Body of pancreas (tissue), 4 donors: ENCODE data around the gene FOXO6. TPM values are rescaled to one million over a fixed set of nuclear protein-coding genes. Genes with fewer than 3 reads are reported as not detected.

ENCODE experiments used
- ATAC-seq: fragments of 150-250 bp; one replicate; pipeline ENCODE4 v1.9.1; 2016
- DNase-seq, 4 donors: peaks; one replicate each; pipeline ENCODE4 v3.0.0-alpha.2; 2019
- H3K27ac ChIP-seq, 4 donors: fragments of 200-600 bp; sonication (generic); 1 replicate in 3 of 4; 2 replicates in 1 of 4; pipeline versions ENCODE4 v1.5.1 to v1.6.1; 2016 to 2019; ENCODE audit warnings: mild to moderate bottlenecking in 1 of 4, mixed read lengths in 1 of 4, moderate library complexity in 1 of 4
- H3K27me3 ChIP-seq, 2 donors: fragments of 200-600 bp; sonication (generic); one replicate each; pipeline ENCODE4 v1.6.0; 2016; ENCODE audit warnings: mild to moderate bottlenecking in 1 of 2
- H3K36me3 ChIP-seq, 2 donors: fragments of 200-600 bp; sonication (generic); replicated peaks in 1 of 2; 2 replicates each; pipeline ENCODE4 v1.5.1; 2016; ENCODE audit warnings: low read depth in 2 of 2; ENCODE audit not compliant: insufficient read depth in 1 of 2
- H3K4me1 ChIP-seq: fragments of 200-600 bp; sonication (generic); one replicate; pipeline ENCODE4 v1.6.0; 2016
- H3K4me3 ChIP-seq, 2 donors: fragments of 200-600 bp; sonication (generic); 1 replicate in 1 of 2; 2 replicates in 1 of 2; pipeline ENCODE4 v1.5.1; 2016 to 2019
- H3K9me3 ChIP-seq, 3 donors: fragments of 200-600 bp; sonication (generic); 1 replicate in 2 of 3; 2 replicates in 1 of 3; pipeline ENCODE4 v1.5.1; 2016
- POLR2A ChIP-seq, 3 donors: fragments of 450-650 bp; IDR thresholded peaks; one replicate each; pipeline ENCODE4 v1.6.1; 2016; ENCODE audit warnings: antibody characterized with exemption in 3 of 3, mild to moderate bottlenecking in 2 of 3
- WGBS, 2 donors: methylation state at CpG; one replicate each; pipeline ENCODE4 v1.1.5; 2017; 5-methylcytosine and 5-hydroxymethylcytosine counted together
- intact Hi-C: fragments of 100-400 bp; cut with DNase I; formaldehyde crosslinking; loops from one replicate; pipeline ENCODE4 v1.15.1; 2023
- total RNA-seq, 2 donors: library from RNA; depleted of rRNA; stranded (reverse); fragments of >200 nt; gene quantifications; one replicate each; pipeline ENCODE4 v1.1.0, GENCODE V29; 2016
- TF ChIP-seq, protein P1 (sequence below), 7 experiments: fragments of 450-650 bp in 4 of 7; fragments of 200-600 bp in 3 of 7; sonication (generic) in 3 of 7; IDR thresholded peaks; one replicate each; pipeline ENCODE4 v1.5.1; 2016 to 2019; ENCODE audit warnings: antibody characterized with exemption in 7 of 7

The FOXO6 gene
- total RNA-seq, 2 donors from 2014 or later = 1.0 to 2.3 TPM

DNA sequence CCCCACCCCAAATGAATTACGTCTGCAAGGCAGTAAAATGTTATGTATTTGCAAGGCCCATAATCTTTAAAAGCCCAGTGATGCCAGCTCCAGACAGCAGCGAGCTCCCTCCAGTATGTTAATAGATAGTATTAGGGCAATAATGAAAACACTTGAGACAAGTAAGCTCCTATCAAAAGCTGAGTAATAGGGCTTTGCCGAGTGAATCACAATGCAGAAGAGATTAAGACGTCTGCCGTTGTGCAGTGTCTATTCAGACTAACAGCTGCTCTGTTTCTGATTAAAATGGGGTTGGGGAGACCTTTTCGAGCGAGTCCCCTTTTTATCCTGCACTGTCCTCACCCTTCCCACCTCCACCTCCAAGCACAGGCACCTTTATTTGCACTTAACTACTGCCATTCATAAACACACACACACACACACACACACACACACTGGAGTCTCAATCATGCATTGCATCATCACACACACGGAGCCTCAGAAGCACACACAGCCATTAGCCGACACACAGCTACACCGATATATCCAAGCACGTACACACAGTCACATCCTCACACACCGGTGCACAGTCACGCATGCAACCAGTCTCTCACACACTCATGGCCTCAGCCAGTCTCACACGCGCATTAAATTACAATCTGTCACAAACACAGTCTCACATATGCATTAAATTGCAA, 46.0 kb upstream of the FOXO6 start:
- peaks cover 18% of the 10 kb centered on the region for H3K4me1 ChIP-seq
- intact Hi-C loops = no loop called here
- no peak for DNase-seq
- TF ChIP-seq, protein P1, sequence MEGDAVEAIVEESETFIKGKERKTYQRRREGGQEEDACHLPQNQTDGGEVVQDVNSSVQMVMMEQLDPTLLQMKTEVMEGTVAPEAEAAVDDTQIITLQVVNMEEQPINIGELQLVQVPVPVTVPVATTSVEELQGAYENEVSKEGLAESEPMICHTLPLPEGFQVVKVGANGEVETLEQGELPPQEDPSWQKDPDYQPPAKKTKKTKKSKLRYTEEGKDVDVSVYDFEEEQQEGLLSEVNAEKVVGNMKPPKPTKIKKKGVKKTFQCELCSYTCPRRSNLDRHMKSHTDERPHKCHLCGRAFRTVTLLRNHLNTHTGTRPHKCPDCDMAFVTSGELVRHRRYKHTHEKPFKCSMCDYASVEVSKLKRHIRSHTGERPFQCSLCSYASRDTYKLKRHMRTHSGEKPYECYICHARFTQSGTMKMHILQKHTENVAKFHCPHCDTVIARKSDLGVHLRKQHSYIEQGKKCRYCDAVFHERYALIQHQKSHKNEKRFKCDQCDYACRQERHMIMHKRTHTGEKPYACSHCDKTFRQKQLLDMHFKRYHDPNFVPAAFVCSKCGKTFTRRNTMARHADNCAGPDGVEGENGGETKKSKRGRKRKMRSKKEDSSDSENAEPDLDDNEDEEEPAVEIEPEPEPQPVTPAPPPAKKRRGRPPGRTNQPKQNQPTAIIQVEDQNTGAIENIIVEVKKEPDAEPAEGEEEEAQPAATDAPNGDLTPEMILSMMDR (IDR thresholded peaks at IDR 0.05) = no peak
- TF ChIP-seq POLR2A (IDR thresholded peaks at IDR 0.05) = no peak
- ATAC-seq = no peak
- WGBS, 2 donors = 72 to 80% methylated on average over 15 of the region's 15 CpGs
- no peaks in the 10 kb centered on the region for H3K36me3 ChIP-seq
- no peaks in the 10 kb centered on the region for H3K9me3 ChIP-seq
- H3K27me3 ChIP-seq = no peaks in the 10 kb centered on the region
- no peak overlapping the region for H3K4me3 ChIP-seq
- no peak overlapping the region for H3K27ac ChIP-seq

DNA sequence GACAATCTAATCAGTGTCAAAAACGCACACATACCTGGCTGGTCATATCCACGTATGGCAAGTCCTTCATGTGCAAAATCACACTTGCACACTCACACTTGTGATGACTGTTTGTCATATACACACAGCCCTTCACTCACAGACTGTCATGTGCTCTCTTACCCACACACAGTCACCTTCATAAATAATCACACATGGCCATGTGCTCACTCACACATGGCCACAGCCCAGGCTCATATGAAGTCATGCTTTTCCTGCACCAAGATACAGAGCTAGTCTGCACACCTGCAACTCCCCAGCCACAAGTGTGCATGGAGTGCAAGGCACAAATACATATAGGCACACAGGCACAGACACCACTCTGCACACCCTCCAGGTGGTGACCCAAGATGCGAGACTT, 45.4 kb upstream of the FOXO6 start:
- H3K27me3 ChIP-seq = no peaks in the 10 kb centered on the region
- H3K4me3 ChIP-seq = no peak overlapping the region
- 77 to 86% methylated on average over 3 of the region's 3 CpGs for WGBS, 2 donors
- H3K36me3 ChIP-seq = no peaks in the 10 kb centered on the region
- H3K27ac ChIP-seq = no peak overlapping the region
- TF ChIP-seq, protein P1 (IDR thresholded peaks at IDR 0.05) = no peak
- TF ChIP-seq POLR2A (IDR thresholded peaks at IDR 0.05) = no peak
- H3K4me1 ChIP-seq = peaks cover 22% of the 10 kb centered on the region
- H3K9me3 ChIP-seq = no peaks in the 10 kb centered on the region
- DNase-seq (no peak), ATAC-seq (no peak)
- intact Hi-C loops = no loop called here

DNA sequence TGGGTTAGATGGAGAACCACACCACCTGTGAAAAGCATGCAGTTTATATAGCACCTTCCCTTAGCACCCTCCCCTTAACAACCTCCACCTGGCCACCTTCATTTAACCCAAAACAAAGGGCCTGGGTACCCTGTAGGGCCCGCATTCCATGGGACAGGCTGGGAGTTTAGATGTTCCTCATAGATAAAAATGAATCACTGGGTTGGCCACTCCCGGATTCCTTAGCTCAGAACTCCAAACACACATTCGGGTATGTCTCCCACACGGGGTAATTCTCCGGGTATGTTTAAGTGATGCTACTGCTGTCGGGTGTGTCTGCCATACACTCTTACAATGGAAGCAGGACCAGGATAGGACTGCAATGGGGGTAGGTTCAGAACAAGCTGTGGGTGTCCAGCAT, 43.9 kb upstream of the FOXO6 start:
- Histone ChIP-seq H3K27me3 (no peaks in the 10 kb centered on the region), H3K36me3 (no peaks in the 10 kb centered on the region), H3K4me3 (no peak overlapping the region), H3K4me1 (peaks cover 22% of the 10 kb centered on the region), H3K27ac (no peak overlapping the region), H3K9me3 (no peaks in the 10 kb centered on the region)
- no peak for TF ChIP-seq POLR2A (IDR thresholded peaks at IDR 0.05)
- TF ChIP-seq, protein P1 (IDR thresholded peaks at IDR 0.05) = no peak
- no peak for ATAC-seq
- intact Hi-C loops = no loop called here
- WGBS, 2 donors = 87 to 94% methylated on average over 6 of the region's 6 CpGs
- DNase-seq = no peak

- no peak overlapping the region for H3K27ac ChIP-seq
- peaks cover 22% of the 10 kb centered on the region for H3K4me1 ChIP-seq
- DNase-seq (no peak), ATAC-seq (no peak)
- no peaks in the 10 kb centered on the region for H3K9me3 ChIP-seq
- intact Hi-C loops = no loop called here
- TF ChIP-seq, protein P1 (IDR thresholded peaks at IDR 0.05) = no peak
- TF ChIP-seq POLR2A (IDR thresholded peaks at IDR 0.05) = no peak
- 71 to 85% methylated on average over 1 of the region's 1 CpG for WGBS, 2 donors
- H3K4me3 ChIP-seq = no peak overlapping the region
- no peaks in the 10 kb centered on the region for H3K36me3 ChIP-seq
- H3K27me3 ChIP-seq = no peaks in the 10 kb centered on the region
Observed at GRCh38 chr1:41318135-41318534, 43.1 kb upstream of the FOXO6 start.
